NCI-H146 (cell line): ENCODE results near the gene TRNAU1AP.
"Not testable (repeated sequence)": the region's sequence is repeated elsewhere in the genome, so short reads cannot be mapped to it uniquely, and the experiment has no call there.

ENCODE experiments used
- DNase-seq: peaks from one replicate; lab custom pipeline; 2025; lab: John Stamatoyannopoulos, UW

The TRNAU1AP gene

DNA sequence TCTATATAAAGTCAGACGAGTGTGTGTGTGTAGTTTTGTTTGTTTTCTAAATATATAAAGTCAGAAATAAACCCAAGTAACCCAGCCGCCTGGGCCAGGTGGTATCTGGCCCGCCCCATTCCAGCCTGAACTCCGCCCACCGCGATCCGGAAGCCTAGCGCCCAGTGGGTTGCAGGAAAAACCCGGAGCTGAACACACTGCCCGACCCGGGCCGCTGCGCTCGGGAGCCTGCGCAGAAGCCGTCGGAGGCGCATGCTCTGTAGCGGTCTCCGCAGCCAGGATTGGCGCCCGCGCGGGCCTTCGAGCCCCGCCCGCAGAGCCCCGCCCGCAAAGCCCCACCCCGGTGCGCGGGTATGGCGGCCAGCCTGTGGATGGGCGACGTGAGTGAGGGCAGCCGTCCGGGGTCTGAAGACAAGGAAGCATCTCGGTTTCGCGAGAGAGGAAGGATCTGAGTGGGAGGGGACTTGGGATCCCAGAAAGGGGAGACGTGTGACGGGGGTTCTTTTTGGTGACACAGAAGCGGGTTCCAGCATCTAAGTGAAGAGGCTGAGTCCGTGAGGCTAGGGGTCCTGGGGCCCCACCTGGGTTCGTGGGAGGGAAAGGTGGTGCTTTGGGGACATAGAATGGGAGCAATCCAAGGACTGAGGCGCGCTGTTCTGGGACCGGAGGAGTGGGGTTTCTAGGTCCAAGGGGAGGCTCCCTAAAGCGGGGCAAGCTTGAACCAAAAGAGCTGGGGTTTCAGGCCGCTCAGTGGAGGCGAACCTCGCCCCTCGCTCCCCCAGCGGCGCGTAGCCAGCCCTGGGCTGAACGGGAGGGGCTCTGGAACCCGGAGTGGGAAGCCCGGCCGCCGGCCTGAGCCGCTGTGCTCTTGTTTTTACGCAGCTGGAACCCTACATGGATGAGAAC is at the start of gene TRNAU1AP:
Gene TRNAU1AP (plus strand): TSS at position 328 of the 906 bp plus-strand sequence. CDS start 26 bp downstream, at position 354.
- peak; percentile 94 for DNase-seq

DNA sequence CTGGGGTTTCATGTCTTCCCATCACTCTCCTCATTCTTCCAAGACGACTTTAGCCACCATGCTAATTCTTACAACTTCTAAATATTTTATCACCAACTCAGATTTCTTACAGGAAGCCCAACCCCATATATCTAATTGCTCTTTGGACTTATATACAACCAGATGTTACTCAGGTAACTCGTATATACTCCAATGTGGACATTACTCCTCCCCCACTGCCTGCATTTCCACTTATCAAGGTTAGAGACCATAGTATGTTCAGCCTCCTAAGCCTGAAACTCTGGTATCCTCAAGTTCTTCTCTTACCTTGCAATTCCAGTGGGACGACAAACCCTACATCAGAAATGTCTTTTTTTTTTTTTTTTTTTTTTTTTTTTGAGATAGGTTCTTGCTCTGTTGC is 49.8 kb upstream of the TRNAU1AP start:
- no peak for DNase-seq

DNA sequence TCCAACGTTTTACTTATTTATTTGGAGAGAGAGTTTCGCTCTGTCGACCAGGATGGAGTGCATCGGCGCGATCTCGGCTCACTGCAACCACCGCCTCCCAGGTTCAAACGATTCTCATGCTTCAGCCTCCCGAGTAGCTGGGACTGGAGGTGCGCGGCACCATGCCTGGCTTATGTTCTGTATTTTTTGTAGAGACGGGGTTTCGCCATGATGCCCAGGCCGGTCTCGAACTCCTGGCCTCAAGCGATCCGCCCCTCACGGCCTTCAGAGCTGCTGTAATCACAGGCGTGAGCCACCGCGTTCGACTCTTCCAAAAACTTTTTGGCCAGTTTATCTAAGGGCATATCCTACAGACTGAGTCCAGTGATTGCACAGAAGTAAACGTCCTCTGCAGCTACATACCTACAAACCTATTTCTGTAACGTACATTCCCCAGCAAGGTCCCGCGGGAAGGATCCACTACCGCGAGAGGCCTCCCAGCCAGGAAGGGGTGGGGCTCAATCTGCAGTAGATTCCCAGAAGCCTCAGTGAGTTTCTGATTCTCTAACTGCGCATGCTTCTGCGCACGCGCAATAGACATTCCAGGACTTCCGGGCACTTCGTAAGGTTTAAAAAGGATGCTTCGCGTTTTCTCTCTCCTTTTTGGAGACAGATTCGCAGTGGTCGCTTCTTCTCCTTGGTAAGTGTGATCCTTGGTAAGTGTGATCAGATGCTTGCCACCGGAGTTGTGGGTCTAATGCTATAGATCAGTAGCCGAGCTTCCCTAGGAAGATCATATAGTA is 47.3 kb upstream of the TRNAU1AP start, which contains the start of gene RCC1:
Gene RCC1 (plus strand): TSS at position 638 of the 782 bp plus-strand sequence. CDS start 23,824 bp downstream, outside the sequence.
- peak; percentile 97 for DNase-seq

DNA sequence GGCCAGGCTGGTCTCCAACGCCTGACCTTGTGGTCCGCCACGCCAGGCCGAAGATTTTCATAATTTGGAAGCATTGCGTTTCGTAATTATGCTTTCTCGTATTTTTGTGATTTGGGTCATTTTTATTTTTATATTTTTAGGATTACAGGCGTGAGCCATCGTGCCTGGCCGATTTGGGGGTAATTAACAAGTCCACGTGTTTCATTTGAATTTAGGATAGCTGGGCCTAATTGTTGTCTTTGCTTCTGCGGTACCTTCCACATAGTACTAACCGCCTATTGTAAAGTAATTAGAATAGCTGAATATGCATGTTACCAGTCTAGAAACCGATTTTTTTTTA is 46.0 kb upstream of the TRNAU1AP start:
- no peak for DNase-seq

DNA sequence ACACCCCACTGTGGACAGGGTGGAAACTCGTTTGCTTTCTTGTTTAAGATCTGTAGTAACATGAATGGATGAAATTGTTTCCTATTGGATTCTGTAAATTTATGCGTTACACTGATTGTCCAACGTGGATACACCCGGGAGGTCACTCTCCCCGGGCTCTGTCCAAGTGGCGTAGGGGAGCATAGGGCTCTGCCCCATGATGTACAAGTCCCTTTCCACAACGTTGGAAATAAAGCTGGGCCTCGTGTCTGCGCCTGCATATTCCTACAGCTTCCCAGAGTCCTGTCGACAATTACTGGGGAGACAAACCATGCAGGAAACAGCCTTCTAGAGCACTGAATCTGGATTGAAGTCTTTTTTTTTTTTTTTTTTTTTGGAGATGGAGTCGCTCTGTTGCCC is 45.6 kb upstream of the TRNAU1AP start:
- no peak for DNase-seq

DNA sequence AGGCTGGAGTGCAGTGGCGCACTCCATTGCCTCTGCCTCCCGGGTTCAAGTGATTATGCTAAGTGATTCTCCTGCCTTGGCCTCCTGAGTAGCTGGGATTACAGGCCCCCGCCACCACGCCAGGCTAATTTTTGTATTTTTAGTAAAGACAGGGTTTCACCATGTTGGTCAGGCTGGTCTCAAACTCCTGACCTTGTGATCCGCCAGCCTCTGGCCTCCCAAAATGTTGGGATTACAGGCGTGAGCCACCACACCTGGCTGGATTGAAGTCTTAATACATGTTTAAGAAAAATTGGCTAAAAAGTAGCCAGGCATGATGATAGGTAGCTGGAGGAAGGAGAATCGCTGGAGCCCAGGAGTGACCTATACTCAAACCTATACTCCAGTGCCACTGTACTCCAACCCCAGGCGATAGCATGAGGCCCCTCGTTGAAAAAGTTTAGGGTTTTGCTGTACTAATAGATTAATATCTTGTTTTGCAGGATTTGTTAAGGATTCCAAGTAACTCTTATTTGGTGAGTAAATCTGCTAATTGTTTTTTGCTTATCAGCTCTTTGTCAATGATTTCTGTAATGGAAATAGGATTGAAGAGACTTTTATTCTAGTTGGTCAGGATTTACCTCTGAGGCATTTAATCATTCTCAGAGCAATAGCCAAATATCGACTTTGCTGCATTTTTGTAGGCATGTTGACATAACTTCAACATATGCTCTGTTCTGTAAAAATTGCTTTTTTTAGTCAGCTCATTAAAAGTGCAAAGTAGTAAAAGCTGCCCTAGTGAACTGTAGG is 45.0 kb upstream of the TRNAU1AP start:
- no peak for DNase-seq

DNA sequence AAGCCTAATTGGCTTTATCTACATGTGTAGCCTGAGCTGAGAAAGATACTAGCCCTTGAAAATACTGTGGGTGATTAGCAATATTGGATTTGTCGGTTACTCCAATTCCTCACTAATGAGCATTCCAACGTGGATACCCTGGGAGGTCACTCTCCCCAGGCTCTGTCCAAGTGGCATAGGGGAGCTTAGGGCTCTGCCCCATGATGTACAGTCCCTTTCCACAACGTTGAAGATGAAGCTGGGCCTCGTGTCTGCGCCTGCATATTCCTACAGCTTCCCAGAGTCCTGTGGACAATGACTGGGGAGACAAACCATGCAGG is 44.5 kb upstream of the TRNAU1AP start:
- DNase-seq, result no peak

DNA sequence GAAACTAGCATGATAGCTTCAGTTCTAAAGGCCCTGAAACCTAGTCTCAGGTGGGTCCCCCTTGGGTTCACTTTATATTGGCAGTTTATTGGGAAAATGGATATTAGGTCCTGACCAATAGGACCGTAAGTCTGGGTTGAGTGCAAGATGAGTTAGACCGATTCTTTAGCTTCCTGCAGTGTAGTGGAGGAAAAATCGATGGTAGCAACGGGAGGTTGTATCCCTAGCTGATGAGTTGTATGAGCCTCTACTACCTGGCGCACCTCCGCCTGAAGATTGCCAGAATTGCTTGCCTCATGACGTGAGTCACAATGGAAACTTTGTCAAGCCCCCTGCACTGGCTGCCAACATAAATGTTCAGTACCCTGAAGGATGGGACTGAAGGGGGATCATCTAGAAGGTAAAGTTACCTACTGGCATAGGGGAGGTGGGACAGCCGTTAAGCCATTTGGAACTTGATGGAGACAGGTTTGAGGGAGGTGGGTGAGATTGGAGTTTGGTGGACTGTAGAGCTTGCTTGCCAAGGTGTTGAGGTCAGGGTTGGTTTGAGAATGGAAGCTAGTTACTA is 43.1 kb upstream of the TRNAU1AP start:
- DNase-seq, result no peak

DNA sequence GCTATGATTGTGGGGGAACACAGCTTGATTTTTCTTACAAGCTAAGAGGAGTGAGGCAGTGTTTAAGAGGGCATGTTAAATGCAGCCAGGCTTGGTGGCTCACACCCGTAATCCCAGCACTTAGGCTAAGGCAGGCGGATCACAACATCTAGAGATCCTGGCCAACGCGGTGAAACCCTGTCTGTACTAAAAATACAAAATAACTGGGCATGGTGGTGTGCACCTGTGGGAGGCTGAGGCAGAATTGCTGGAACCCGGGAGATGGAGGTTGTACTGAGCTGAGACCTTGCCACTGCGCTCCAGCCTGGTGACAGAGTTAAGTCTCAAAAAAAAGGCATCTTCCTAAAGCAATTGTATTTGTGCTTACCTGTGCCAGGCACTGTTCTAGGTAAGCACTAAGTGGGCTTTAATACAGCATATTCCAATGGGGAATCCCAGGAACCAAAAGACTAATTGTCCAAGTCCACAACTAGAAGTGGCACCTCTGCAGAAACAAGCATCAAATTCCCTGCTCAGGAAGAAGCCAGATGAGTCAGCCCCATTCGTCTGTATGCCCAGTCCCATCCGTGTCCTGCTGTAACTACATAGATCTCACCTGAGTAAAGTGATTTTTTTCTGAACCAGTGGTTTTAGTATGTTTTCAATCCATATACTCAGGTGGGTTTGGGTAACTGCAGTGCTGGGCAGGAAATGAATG is 42.5 kb upstream of the TRNAU1AP start:
- no peak for DNase-seq

DNA sequence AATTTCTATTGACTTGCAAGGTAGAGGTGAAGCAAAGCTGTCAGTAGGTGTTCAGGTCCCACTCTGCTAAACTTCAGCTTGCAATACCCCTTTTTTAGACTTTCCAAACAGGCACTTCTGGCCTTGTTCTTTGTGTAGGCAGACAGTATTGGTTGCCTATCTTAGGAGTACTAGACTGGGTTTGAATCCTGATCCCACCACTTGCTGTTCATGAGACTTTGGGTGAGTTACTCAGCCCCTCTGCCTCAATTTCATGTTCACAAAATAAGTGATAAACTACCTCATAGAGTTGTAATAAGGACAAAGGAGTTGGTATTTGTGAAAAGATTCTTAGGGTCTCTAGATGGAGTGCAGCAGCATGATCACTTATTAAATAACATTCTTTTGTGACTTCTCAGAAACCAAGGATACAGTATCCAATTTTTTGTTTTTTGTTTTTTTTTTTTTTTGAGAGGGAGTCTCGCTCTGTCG is 41.9 kb upstream of the TRNAU1AP start:
- no peak for DNase-seq

DNA sequence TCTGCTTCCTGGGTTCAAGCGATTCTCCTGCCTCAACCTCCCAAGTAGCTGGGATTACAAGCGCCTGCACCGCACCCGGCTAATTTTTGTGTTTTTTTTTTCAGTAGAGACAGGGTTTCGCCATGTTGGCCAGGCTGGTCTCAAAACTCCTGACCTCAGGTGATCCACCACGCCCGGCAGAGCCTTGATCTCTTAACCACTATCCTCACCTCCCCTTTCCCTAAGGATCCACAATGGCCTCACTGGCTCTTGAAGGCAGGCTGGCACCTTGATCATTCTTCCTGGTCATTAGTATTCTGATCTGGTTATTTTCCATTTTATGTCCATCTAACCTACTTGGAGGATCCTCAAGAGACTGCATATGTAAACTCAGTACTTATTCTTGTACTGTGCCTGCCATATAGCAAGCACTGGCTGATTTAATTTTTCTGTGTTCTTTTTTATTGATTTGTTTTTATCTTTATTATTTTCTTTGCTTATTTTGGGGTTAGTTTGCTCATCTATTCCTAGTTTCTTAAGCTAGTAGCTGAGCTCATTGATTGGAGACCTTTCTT is 40.8 kb upstream of the TRNAU1AP start:
- DNase-seq, result no peak

DNA sequence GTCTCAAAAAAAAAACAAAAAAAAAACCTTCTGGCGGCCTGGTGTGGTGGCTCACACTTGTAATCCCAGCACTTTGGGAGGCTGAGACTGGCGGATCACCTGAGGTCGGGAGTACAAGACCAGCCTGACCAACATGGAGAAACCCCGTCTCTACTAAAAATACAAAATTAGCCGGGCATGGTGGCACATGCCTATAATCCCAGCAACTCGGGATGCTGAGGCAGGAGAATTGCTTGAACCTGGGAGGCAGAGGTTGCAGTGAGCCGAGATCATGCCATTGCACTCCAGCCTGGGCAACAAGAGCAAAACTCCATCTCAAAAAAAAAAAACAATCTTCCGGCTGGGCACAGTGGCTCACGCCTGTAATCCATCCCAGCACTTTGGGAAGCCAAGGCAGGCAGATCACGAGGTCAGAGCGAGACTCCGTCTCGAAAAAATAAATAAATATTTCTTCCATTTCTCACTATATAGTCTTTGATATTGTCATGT is 38.4 kb upstream of the TRNAU1AP start:
- DNase-seq, result not testable (repeated sequence)

DNA sequence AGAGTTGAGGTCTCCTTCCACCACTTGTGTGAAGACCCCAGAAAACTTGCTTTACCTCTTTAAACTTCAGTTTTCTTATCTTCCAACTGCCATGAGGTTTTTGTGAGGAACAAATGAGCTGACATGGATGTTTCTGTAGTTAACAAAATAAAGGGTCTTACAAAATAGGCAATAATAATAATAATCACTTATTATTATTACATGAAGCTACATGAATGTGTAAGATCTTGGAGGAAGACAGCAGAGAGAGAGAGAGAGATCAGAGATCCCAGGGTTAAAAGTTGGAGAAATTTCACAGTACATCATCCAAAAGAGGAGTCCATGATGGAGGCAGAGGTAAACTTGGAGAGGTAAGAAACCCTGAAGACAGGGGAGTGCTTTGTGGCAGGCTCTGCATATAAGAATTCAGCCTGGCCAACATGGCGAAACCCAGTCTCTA is 36.3 kb upstream of the TRNAU1AP start:
- no peak for DNase-seq

DNA sequence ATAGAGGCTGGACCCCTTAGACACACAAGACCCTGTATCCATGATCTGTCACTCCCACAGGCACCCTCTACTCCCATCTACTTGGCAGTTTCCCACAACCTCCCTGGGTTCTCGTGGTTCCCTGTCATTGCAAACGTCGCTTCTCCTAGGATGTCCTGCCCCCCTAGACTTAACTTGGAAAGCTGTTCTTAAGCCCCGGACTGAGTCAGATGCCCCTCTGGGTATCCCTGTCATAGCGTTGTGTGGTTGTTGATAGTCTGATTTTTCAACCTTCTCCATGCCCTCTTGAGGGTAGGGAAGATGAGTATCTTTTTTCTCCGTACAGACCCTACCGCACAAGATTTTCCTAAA is 35.3 kb upstream of the TRNAU1AP start:
- no peak for DNase-seq

DNA sequence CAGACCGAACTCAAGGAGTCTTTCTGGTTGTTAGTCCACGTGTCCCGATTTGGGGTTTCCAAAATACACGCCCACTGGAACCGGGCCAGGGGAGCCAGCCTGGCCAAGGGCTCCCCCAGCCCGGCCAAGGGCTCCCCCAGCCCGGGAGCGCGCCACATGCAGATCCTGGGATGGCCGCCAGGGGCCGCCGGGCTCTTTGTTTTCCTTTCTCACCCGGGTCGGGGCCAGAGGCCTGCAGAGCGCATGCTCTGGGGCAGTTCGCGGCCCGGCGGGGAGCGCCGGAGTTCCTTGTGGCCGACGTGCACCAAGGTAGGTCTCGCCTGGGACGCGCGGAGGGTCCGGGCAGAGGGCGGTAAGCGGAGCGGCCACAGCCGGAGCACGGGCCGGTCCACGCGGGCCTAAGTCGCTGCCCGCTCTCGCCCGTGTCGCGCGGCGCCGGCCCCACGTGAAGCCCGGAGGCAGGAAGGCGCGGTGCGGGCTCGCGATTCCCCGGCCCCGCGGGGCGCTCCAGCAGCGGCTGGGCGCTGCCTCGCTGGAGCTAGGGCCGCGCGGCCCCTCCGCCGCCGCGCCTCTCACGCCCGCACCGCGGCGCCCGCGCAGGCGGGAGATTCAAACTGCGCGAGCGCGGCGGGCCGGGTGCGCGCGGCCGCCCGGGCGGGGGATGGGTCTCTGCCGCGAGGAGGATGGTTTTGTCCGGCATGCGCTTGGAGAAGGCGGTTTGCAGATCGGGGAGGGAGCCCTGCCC is 34.7 kb upstream of the TRNAU1AP start:
- peak; percentile 86 for DNase-seq

DNA sequence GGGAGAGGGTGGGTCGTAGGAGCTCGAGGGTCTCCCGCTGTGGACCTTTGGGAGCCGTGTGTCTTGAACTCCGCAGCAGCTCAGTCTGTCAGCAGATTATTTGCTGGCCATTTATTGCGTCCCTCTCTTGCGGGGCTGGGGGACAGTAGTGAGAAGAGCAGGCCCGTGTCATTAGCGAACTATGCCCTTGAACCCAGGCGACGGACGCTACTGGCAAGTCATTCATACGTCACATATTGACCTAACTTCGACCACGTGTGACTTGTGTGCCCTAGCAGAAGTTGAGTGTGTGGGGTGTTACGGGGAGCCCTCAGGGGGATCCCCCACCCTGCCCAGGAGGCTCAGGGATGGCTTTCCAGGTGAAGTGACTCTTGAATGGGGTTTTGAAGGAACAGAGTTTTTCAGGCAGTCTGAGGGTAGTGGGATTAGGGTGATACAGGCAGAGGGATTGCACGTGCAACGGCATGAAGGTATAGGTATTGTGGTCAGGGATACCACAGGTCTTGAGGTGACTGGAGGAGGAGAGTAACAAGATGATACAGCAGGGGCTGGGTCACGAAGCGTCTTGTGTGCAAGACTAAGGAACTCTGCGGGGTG is 34.0 kb upstream of the TRNAU1AP start:
- peak; percentile 33 for DNase-seq

DNA sequence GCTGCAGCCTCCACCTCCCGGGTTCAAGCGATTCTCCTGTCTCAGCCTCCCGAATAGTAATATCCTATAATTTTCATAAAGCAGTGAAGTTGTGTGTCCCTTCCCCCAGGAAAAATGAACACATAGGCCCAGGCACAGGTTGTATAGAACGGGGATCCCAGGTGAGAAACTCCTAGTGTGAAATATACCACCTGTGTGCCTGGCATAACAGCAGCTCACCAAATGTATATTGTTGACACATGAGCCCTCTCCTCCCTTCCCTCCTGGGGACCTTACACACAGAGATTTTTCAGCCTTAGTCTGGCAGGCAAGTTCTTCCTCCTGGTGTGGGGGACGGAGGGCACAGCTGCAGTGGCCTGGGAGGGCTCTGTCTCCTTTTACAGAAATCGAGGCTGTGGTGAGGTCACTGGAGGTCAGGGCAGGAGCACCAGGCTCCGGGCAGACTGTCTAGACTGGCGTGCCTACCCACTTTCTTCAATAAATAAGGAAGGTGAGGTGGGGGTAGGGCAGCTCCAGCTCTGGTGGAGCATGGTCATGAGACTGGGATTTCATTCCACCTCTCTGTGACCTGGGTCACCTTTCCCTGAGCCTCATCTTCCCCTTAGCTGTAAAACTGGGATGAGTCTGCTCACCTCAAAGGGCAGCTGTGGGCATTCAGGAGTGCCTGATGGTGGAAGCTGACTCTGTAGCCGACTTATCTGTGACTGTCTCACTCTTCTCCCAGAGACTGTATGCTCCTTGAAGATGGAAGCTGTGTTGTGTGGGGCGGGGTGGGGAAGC is 32.7 kb upstream of the TRNAU1AP start:
- no peak for DNase-seq

DNA sequence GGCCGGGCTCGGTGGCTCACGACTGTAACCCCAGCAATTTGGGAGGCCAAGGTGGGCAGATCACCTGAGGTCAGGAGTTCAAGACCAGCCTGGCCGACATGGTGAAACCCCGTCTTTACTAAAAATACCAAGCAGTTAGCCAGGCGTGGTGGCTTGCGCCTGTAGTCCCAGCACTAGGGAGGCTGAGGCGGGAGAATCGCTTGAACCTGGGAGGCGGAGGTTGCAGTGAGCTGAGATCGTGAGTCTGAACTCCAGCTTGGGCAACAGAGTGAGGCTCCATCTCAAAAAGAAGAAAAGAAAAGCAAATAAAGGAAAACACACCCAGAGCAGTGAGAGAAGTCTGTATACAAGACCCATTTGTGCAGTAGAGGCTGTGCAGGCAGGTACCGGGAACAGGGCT is 32.1 kb upstream of the TRNAU1AP start:
- not testable (repeated sequence) for DNase-seq
